Mesenchymal stem cell (in vitro differentiated cells and primary cell): ENCODE results near the gene ZYG11B.
"Not testable (repeated sequence)": the region's sequence is repeated elsewhere in the genome, so short reads cannot be mapped to it uniquely, and the experiment has no call there.

Source experiments
- DNase-seq: peaks from one replicate; pipeline ENCODE4 v3.0.0-alpha.2; 2013
- H2AFZ ChIP-seq: one replicate; pipeline ENCODE4 v1.6.1; 2013; ENCODE audit warnings: low read depth, mild to moderate bottlenecking, control low read depth, inconsistent platforms, low read length, moderate library complexity
- H2AK5ac ChIP-seq: 2 replicates; pipeline ENCODE4 v1.6.1; 2013; ENCODE audit warnings: low read length, moderate library complexity, mild to moderate bottlenecking, inconsistent platforms; ENCODE audit not compliant: severe bottlenecking
- H2BK120ac ChIP-seq: one replicate; pipeline ENCODE4 v1.6.1; 2013; ENCODE audit warnings: low read depth, mild to moderate bottlenecking, inconsistent platforms, low read length, moderate library complexity
- H2BK12ac ChIP-seq, 2 experiments: one replicate each; pipeline ENCODE4 v1.6.1; 2013; ENCODE audit warnings: inconsistent platforms in 2 of 2, low read length in 2 of 2, mild to moderate bottlenecking in 2 of 2, moderate library complexity in 2 of 2, control low read depth in 1 of 2
- H2BK15ac ChIP-seq: one replicate; pipeline ENCODE4 v1.6.1; 2013; ENCODE audit warnings: mild to moderate bottlenecking, low read depth, inconsistent platforms; ENCODE audit not compliant: poor library complexity, severe bottlenecking
- H2BK5ac ChIP-seq: 2 replicates; pipeline ENCODE4 v1.6.1; 2013; ENCODE audit warnings: low read depth, mild to moderate bottlenecking, low read length, control low read depth, inconsistent platforms; ENCODE audit not compliant: poor library complexity, severe bottlenecking
- H3K14ac ChIP-seq, 2 experiments: one replicate each; pipeline ENCODE4 v1.6.1; 2013; ENCODE audit warnings: inconsistent platforms in 2 of 2, low read length in 2 of 2, control low read depth in 1 of 2, mild to moderate bottlenecking in 1 of 2, moderate library complexity in 1 of 2
- H3K18ac ChIP-seq, 2 experiments: one replicate each; pipeline ENCODE4 v1.6.1; 2013; ENCODE audit warnings: inconsistent platforms in 2 of 2, low read length in 2 of 2, control low read depth in 1 of 2, low read depth in 1 of 2, mild to moderate bottlenecking in 1 of 2
- H3K23ac ChIP-seq, 2 experiments: one replicate each; pipeline ENCODE4 v1.6.1; 2013; ENCODE audit warnings: inconsistent platforms in 2 of 2, low read length in 2 of 2, mild to moderate bottlenecking in 2 of 2, moderate library complexity in 2 of 2, control low read depth in 1 of 2
- H3K27ac ChIP-seq: 2 replicates; pipeline ENCODE4 v1.5.1; 2013; ENCODE audit warnings: mild to moderate bottlenecking, moderate library complexity, low read length, control low read depth, inconsistent platforms; ENCODE audit not compliant: poor library complexity, severe bottlenecking
- H3K27me3 ChIP-seq, 2 experiments: 2 replicates each; pipeline versions ENCODE4 v1.6.1 to v1.7.0; 2013; ENCODE audit warnings: low read length in 2 of 2, mild to moderate bottlenecking in 2 of 2, moderate library complexity in 2 of 2, control low read depth in 1 of 2, inconsistent platforms in 1 of 2; ENCODE audit not compliant: control insufficient read depth in 1 of 2, insufficient read depth in 1 of 2
- H3K36me3 ChIP-seq, 2 experiments: 2 replicates each; pipeline versions ENCODE4 v1.6.1 to v1.7.0; 2013; ENCODE audit warnings: low read length in 2 of 2, control low read depth in 1 of 2, inconsistent platforms in 1 of 2, low read depth in 1 of 2, mild to moderate bottlenecking in 1 of 2; ENCODE audit not compliant: insufficient read depth in 2 of 2, control insufficient read depth in 1 of 2
- H3K4ac ChIP-seq, 2 experiments: one replicate each; pipeline ENCODE4 v1.6.1; 2013; ENCODE audit warnings: inconsistent platforms in 2 of 2, low read length in 2 of 2, mild to moderate bottlenecking in 2 of 2, moderate library complexity in 2 of 2, control low read depth in 1 of 2, low read depth in 1 of 2
- H3K4me1 ChIP-seq: 2 replicates; pipeline ENCODE4 v1.6.1; 2013; ENCODE audit warnings: low read depth, low read length, control low read depth; ENCODE audit not compliant: control insufficient read depth, insufficient read depth
- H3K4me2 ChIP-seq: 2 replicates; pipeline ENCODE4 v1.6.1; 2013; ENCODE audit warnings: low read length, mild to moderate bottlenecking, inconsistent platforms; ENCODE audit not compliant: poor library complexity, severe bottlenecking
- H3K4me3 ChIP-seq, 2 experiments: 2 replicates each; pipeline versions ENCODE4 v1.5.1 to v1.7.0; 2013; ENCODE audit warnings: low read length in 2 of 2, mild to moderate bottlenecking in 2 of 2, control low read depth in 1 of 2, low read depth in 1 of 2; ENCODE audit not compliant: insufficient read depth in 1 of 2
- H3K79me1 ChIP-seq: replicated peaks from 2 replicates; pipeline ENCODE4 v1.6.1; 2013; ENCODE audit warnings: mild to moderate bottlenecking, control low read depth, low read length, inconsistent platforms; ENCODE audit not compliant: poor library complexity, severe bottlenecking
- H3K9ac ChIP-seq: 2 replicates; pipeline ENCODE4 v1.7.0; 2013; ENCODE audit warnings: mild to moderate bottlenecking, low read length, moderate library complexity
- H3K9me3 ChIP-seq: 2 replicates; pipeline ENCODE4 v1.7.0; 2013; ENCODE audit warnings: mild to moderate bottlenecking, low read length; ENCODE audit not compliant: control insufficient read depth
- H4K8ac ChIP-seq: one replicate; pipeline ENCODE4 v1.6.1; 2013; ENCODE audit warnings: inconsistent platforms, mild to moderate bottlenecking, low read length, moderate library complexity
- H4K91ac ChIP-seq: one replicate; pipeline ENCODE4 v1.6.1; 2013; ENCODE audit warnings: mild to moderate bottlenecking, low read length, inconsistent platforms
- WGBS: methylation state at CpG from one replicate; pipeline ENCODE4 v1.1.7; 2013; ENCODE audit warnings: mixed read lengths; 5-methylcytosine and 5-hydroxymethylcytosine counted together

ZYG11B gene

DNA sequence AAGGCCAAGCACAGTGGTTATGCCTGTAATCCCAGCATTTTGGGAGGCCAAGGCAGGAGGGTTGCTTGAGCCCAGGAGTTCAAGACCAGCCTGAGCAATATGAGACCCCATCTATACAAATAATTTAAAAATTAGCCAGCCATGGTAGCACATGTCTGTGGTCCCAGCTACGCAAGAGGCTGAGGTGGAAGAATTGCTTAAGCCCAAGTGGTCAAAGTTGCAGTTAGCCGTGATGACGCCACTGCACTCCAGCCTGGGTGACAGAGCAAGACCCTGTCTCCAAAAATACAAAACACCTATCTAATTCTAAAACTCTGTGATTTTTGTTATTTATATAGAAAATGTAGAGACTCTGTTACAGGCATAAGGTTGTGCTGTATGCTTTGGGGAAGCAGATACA, 72.1 kb downstream of the ZYG11B start:
- peaks cover 9 to 49% of the 10 kb centered on the region in 2 experiments for H3K36me3 ChIP-seq
- no peaks in the 10 kb centered on the region for H3K79me1 ChIP-seq
- H2BK15ac ChIP-seq, result no peak overlapping the region
- H2BK5ac ChIP-seq, result no peak overlapping the region
- no peaks in the 10 kb centered on the region for H3K27me3 ChIP-seq
- H2BK12ac ChIP-seq, result no peak overlapping the region
- H3K4me3 ChIP-seq, result no peak overlapping the region
- H2BK120ac ChIP-seq, result no peak overlapping the region
- H4K91ac ChIP-seq, result no peak overlapping the region
- H3K18ac ChIP-seq, result no peak overlapping the region
- H3K27ac ChIP-seq, result no peak overlapping the region
- H3K4ac ChIP-seq, result no peak overlapping the region
- H3K4me1 ChIP-seq, result no peaks in the 10 kb centered on the region
- H3K23ac ChIP-seq, result no peak overlapping the region
- 97% methylated on average over 3 of the region's 3 CpGs for WGBS
- H2AFZ ChIP-seq, result no peak overlapping the region
- H3K9me3 ChIP-seq, result no peaks in the 10 kb centered on the region
- no peak overlapping the region for H3K4me2 ChIP-seq
- H3K9ac ChIP-seq, result no peak overlapping the region
- H2AK5ac ChIP-seq, result no peak overlapping the region
- H3K14ac ChIP-seq, result no peak overlapping the region
- peak; percentile 28 for DNase-seq
- no peak overlapping the region for H4K8ac ChIP-seq

DNA sequence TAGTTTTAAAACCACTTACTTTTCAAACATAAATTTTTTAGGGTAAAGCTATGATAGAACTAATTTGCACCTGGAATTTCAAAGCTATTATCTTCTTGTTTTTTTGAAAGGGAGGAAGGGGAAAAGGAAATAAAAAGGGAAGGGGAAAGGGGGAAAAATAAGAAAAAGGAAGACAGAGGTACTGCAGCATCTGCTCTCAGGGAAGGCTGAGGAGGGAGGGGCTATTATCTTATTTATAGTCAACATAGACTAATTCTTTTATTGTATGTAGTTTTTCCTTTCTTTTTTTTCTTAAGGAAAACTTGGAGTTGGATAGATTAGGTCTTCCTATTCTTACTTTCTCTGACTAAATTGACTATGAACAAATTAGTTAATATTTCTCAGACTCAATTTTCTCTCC, 74.8 kb downstream of the ZYG11B start:
- Histone ChIP-seq H3K14ac (no peak overlapping the region), H3K9ac (peak overlapping the region; percentile 11), H3K27ac (no peak overlapping the region), H4K8ac (no peak overlapping the region), H2AK5ac (no peak overlapping the region), H4K91ac (no peak overlapping the region), H2BK12ac (no peak overlapping the region), H3K4me3 (no peak overlapping the region), H3K27me3 (no peaks in the 10 kb centered on the region), H3K4ac (no peak overlapping the region), H3K18ac (no peak overlapping the region), H3K36me3 (peaks cover 17 to 41% of the 10 kb centered on the region in 2 experiments), H3K9me3 (no peaks in the 10 kb centered on the region), H3K4me1 (peaks cover 2% of the 10 kb centered on the region), H2BK120ac (no peak overlapping the region), H3K79me1 (no peaks in the 10 kb centered on the region), H3K23ac (no peak overlapping the region), H2BK5ac (no peak overlapping the region), H2AFZ (no peak overlapping the region), H2BK15ac (no peak overlapping the region), H3K4me2 (no peak overlapping the region)
- no peak for DNase-seq

DNA sequence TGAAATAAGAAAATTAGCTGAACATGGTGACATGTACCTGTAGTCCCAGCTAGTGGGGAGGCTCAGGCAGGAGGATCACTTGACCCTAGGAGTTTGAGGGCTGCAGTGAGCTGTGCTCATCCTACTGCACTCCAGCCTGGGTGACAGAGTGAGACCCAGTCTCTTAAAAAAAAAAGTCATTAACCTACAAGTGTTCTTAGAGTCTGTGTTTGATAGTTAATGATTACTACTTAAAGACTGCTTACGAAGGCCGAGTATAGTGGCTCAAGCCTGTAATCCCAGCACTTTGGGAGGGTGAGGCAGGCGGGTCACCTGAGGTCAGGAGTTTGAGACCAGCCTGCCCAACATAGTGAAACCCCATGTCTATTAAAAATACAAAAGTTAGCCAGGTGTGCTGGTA, 77.8 kb downstream of the ZYG11B start:
- H2BK15ac ChIP-seq, H3K4me2 ChIP-seq, H2BK5ac ChIP-seq, DNase-seq, H4K91ac ChIP-seq, H2AK5ac ChIP-seq, H3K4me1 ChIP-seq, H3K27me3 ChIP-seq, H3K4me3 ChIP-seq, H3K9me3 ChIP-seq, H3K23ac ChIP-seq, H3K79me1 ChIP-seq, H2AFZ ChIP-seq, H2BK120ac ChIP-seq, H3K9ac ChIP-seq, H4K8ac ChIP-seq, H3K14ac ChIP-seq, H2BK12ac ChIP-seq, H3K27ac ChIP-seq, H3K4ac ChIP-seq, H3K18ac ChIP-seq: not testable (repeated sequence)
- H3K36me3 ChIP-seq, result peaks cover 13 to 32% of the 10 kb centered on the region in 2 experiments
- WGBS, result 90% methylated on average over 2 of the region's 3 CpGs

DNA sequence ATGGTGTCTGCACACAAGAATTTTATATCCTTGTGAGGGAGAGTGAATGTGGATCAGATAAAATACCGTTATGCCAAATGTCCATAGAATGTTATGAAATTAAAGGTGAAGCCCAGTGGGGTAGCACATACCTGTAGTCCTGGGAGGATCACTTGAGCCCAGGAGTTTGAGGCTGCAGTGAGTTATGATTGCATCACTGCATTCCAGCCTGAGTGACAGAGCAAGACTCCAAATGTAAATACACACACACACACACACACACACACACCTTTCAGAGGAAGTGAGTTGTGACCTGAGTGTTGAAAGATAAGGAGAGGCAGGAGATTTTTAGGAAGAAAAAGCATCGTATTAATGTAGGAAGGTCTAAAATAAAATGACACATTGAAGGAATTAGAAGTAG, 88.2 kb downstream of the ZYG11B start:
- H3K4me1 ChIP-seq, result no peaks in the 10 kb centered on the region
- no peak overlapping the region for H2BK120ac ChIP-seq
- no peaks in the 10 kb centered on the region for H3K9me3 ChIP-seq
- WGBS, result 98% methylated on average over 2 of the region's 2 CpGs
- H2BK12ac ChIP-seq, result no peak overlapping the region
- H3K18ac ChIP-seq, result no peak overlapping the region
- no peaks in the 10 kb centered on the region for H3K27me3 ChIP-seq
- no peak overlapping the region for H3K9ac ChIP-seq
- DNase-seq, result no peak
- H3K79me1 ChIP-seq, result no peaks in the 10 kb centered on the region
- H2AK5ac ChIP-seq, result no peak overlapping the region
- no peak overlapping the region for H3K4me3 ChIP-seq
- no peak overlapping the region for H3K4ac ChIP-seq
- H2BK5ac ChIP-seq, result no peak overlapping the region
- no peak overlapping the region for H2AFZ ChIP-seq
- H3K14ac ChIP-seq, result no peak overlapping the region
- no peak overlapping the region for H3K27ac ChIP-seq
- H3K4me2 ChIP-seq, result no peak overlapping the region
- H3K23ac ChIP-seq, result no peak overlapping the region
- H4K91ac ChIP-seq, result no peak overlapping the region
- no peak overlapping the region for H2BK15ac ChIP-seq
- H3K36me3 ChIP-seq, result peaks cover 10 to 64% of the 10 kb centered on the region in 2 experiments
- H4K8ac ChIP-seq, result no peak overlapping the region
